ENCODE results near the gene TMEM151B.
A peak's percentile ranks its signal among the peaks of the same experiment; 100 is the strongest.

The TMEM151B gene

GRCh38 chr6:44268095-44268628 is 2.1 kb upstream of the TMEM151B start:
- no peak overlapping the region for H3K9ac ChIP-seq (ENCODE audit: low read depth, low read length)
- peaks cover 35% of the 10 kb centered on the region for H3K4me1 ChIP-seq (ENCODE audit: control insufficient read depth, insufficient read depth, low read length)
- H3K9me3 ChIP-seq (ENCODE audit: control insufficient read depth, insufficient read depth, low read length): no peaks in the 10 kb centered on the region
- peaks cover 22% of the 10 kb centered on the region for H3K27me3 ChIP-seq (ENCODE audit: control insufficient read depth, insufficient read depth, low read length)
- no peak overlapping the region for H3K27ac ChIP-seq (ENCODE audit: low read depth, low read length)
- H3K4me3 ChIP-seq (ENCODE audit: low read depth, low read length): no peak overlapping the region
- H3K36me3 ChIP-seq (ENCODE audit: control insufficient read depth, insufficient read depth, low read length): no peaks in the 10 kb centered on the region

DNA sequence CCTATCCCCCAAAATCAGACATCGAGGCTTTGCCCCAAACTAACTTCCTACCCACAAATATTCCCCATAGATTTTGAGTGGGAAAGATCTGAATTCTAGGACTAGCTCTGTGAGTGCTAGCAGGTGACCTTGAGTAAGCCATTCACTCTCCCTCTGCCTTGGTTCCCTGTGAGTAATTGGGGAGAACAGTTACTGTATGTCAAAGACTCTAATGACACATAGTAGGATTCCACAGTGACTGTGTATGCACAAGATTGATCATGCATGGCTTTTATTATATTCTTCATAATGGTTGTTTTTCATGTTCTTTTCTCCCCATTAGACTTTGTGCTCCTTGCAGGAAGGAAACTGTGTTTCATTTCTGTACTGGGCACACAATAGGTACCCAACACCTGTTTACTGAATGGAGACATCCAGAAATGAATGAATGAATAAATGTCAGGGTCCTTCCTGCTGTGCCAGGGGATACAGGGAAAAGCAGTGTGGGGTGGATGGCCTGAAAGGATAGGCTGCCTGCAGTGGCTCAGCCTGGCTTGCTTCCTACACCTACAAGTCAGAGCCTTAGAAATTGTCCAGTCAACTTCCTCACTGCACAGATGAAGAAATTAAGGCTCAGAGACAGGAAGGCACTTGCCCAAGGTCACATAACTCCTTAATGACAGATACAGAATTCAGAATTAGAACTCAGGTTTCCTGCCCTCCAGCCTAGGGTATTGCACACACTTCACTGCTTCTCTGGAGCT is 901 bp upstream of the TMEM151B start:
- Histone ChIP-seq H3K9ac (ENCODE audit: low read depth, low read length) (no peak overlapping the region), H3K36me3 (ENCODE audit: control insufficient read depth, insufficient read depth, low read length) (no peaks in the 10 kb centered on the region), H3K9me3 (ENCODE audit: control insufficient read depth, insufficient read depth, low read length) (no peaks in the 10 kb centered on the region), H3K4me3 (ENCODE audit: low read depth, low read length) (no peak overlapping the region), H3K4me1 (ENCODE audit: control insufficient read depth, insufficient read depth, low read length) (peaks cover 23% of the 10 kb centered on the region), H3K27me3 (ENCODE audit: control insufficient read depth, insufficient read depth, low read length) (peaks cover 27% of the 10 kb centered on the region), H3K27ac (ENCODE audit: low read depth, low read length) (no peak overlapping the region)

- Histone ChIP-seq H3K27ac (ENCODE audit: low read depth, low read length) (no peak overlapping the region), H3K27me3 (ENCODE audit: control insufficient read depth, insufficient read depth, low read length) (peaks cover 36% of the 10 kb centered on the region), H3K9me3 (ENCODE audit: control insufficient read depth, insufficient read depth, low read length) (no peaks in the 10 kb centered on the region), H3K9ac (ENCODE audit: low read depth, low read length) (no peak overlapping the region), H3K4me3 (ENCODE audit: low read depth, low read length) (peak overlapping the region; percentile 52), H3K4me1 (ENCODE audit: control insufficient read depth, insufficient read depth, low read length) (peaks cover 24% of the 10 kb centered on the region), H3K36me3 (ENCODE audit: control insufficient read depth, insufficient read depth, low read length) (no peaks in the 10 kb centered on the region)
These were observed 516 bp downstream of the TMEM151B start for GRCh38 chr6:44270526-44271405.

GRCh38 chr6:44271406-44271723 is 1.1 kb downstream of the TMEM151B start:
- no peak overlapping the region for H3K27ac ChIP-seq (ENCODE audit: low read depth, low read length)
- H3K9me3 ChIP-seq (ENCODE audit: control insufficient read depth, insufficient read depth, low read length): no peaks in the 10 kb centered on the region
- H3K27me3 ChIP-seq (ENCODE audit: control insufficient read depth, insufficient read depth, low read length): peaks cover 42% of the 10 kb centered on the region
- no peak overlapping the region for H3K9ac ChIP-seq (ENCODE audit: low read depth, low read length)
- H3K4me1 ChIP-seq (ENCODE audit: control insufficient read depth, insufficient read depth, low read length): peaks cover 25% of the 10 kb centered on the region
- H3K36me3 ChIP-seq (ENCODE audit: control insufficient read depth, insufficient read depth, low read length): no peaks in the 10 kb centered on the region
- peak overlapping the region; percentile 52 for H3K4me3 ChIP-seq (ENCODE audit: low read depth, low read length)

DNA sequence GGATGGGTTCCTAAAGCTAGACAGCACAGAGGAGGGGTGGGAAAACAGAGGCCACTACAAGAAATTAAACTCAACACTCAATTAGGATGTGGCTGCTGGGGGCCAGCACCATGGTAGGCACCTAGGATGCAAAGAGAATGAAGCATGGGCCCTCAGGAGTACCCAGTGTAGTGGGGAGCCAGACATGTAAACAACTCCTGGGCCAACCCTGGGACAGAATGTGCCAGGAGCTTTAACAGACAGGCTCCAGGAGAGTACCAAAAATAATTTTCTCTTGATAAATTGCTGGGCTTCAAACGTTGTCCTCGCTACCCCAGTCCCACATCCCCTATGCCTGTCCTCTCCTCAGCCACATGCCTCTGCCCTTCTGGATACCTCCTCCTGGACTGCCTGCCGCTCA is 1.7 kb downstream of the TMEM151B start:
- Histone ChIP-seq H3K4me1 (ENCODE audit: control insufficient read depth, insufficient read depth, low read length) (peaks cover 25% of the 10 kb centered on the region), H3K9ac (ENCODE audit: low read depth, low read length) (no peak overlapping the region), H3K27ac (ENCODE audit: low read depth, low read length) (no peak overlapping the region), H3K9me3 (ENCODE audit: control insufficient read depth, insufficient read depth, low read length) (no peaks in the 10 kb centered on the region), H3K36me3 (ENCODE audit: control insufficient read depth, insufficient read depth, low read length) (no peaks in the 10 kb centered on the region), H3K27me3 (ENCODE audit: control insufficient read depth, insufficient read depth, low read length) (peaks cover 47% of the 10 kb centered on the region), H3K4me3 (ENCODE audit: low read depth, low read length) (no peak overlapping the region)

GRCh38 chr6:44272529-44272928 is 2.3 kb downstream of the TMEM151B start:
- Histone ChIP-seq H3K27ac (ENCODE audit: low read depth, low read length) (no peak overlapping the region), H3K27me3 (ENCODE audit: control insufficient read depth, insufficient read depth, low read length) (peaks cover 53% of the 10 kb centered on the region), H3K9me3 (ENCODE audit: control insufficient read depth, insufficient read depth, low read length) (no peaks in the 10 kb centered on the region), H3K36me3 (ENCODE audit: control insufficient read depth, insufficient read depth, low read length) (no peaks in the 10 kb centered on the region), H3K4me3 (ENCODE audit: low read depth, low read length) (no peak overlapping the region), H3K9ac (ENCODE audit: low read depth, low read length) (no peak overlapping the region), H3K4me1 (ENCODE audit: control insufficient read depth, insufficient read depth, low read length) (peaks cover 25% of the 10 kb centered on the region)

GRCh38 chr6:44272999-44273566 is 2.8 kb downstream of the TMEM151B start:
- peaks cover 59% of the 10 kb centered on the region for H3K27me3 ChIP-seq (ENCODE audit: control insufficient read depth, insufficient read depth, low read length)
- H3K9ac ChIP-seq (ENCODE audit: low read depth, low read length): no peak overlapping the region
- no peak overlapping the region for H3K27ac ChIP-seq (ENCODE audit: low read depth, low read length)
- no peaks in the 10 kb centered on the region for H3K36me3 ChIP-seq (ENCODE audit: control insufficient read depth, insufficient read depth, low read length)
- H3K4me1 ChIP-seq (ENCODE audit: control insufficient read depth, insufficient read depth, low read length): peaks cover 25% of the 10 kb centered on the region
- no peak overlapping the region for H3K4me3 ChIP-seq (ENCODE audit: low read depth, low read length)
- no peaks in the 10 kb centered on the region for H3K9me3 ChIP-seq (ENCODE audit: control insufficient read depth, insufficient read depth, low read length)

DNA sequence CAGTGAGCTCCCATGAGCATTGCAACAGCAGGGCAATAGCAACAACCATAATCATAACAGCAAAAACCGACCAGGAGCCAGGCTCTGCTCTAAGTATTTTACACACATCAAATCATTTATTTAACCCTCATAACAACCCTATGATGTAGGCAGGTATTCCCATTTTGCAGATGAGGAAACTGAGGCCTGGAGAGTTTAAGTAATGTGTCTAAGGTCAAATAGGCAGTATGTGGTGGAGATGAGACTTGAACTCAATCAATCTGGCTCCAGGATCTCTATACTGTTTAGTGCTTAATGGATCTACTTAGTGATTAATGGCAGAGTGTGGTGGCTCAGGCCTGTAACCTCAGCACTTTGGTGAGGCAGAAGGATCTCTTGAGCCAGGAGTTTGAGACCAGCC is 3.4 kb downstream of the TMEM151B start:
- Histone ChIP-seq H3K9ac (ENCODE audit: low read depth, low read length) (no peak overlapping the region), H3K9me3 (ENCODE audit: control insufficient read depth, insufficient read depth, low read length) (no peaks in the 10 kb centered on the region), H3K27me3 (ENCODE audit: control insufficient read depth, insufficient read depth, low read length) (peaks cover 61% of the 10 kb centered on the region), H3K27ac (ENCODE audit: low read depth, low read length) (no peak overlapping the region), H3K36me3 (ENCODE audit: control insufficient read depth, insufficient read depth, low read length) (no peaks in the 10 kb centered on the region), H3K4me3 (ENCODE audit: low read depth, low read length) (no peak overlapping the region), H3K4me1 (ENCODE audit: control insufficient read depth, insufficient read depth, low read length) (peaks cover 19% of the 10 kb centered on the region)

DNA sequence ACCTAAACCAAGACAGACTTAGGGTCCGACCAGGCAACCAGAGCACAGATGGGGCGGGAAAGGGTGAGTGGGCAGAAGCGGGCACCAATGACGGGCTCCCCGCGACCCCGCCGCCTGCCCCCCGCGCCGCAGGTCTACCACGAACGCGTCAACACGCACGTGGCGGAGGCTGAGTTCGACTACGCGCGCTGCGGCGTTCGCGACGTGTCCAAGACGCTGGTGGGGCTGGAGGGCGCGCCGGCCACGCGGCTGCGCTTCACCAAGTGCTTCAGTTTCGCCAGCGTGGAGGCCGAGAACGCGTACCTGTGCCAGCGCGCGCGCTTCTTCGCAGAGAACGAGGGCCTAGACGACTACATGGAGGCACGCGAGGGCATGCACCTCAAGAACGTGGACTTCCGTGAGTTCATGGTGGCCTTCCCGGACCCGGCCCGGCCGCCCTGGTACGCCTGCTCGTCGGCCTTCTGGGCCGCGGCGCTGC is 5.1 kb downstream of the TMEM151B start:
- Histone ChIP-seq H3K9ac (ENCODE audit: low read depth, low read length) (no peak overlapping the region), H3K27me3 (ENCODE audit: control insufficient read depth, insufficient read depth, low read length) (peaks cover 46% of the 10 kb centered on the region), H3K4me1 (ENCODE audit: control insufficient read depth, insufficient read depth, low read length) (peaks cover 14% of the 10 kb centered on the region), H3K4me3 (ENCODE audit: low read depth, low read length) (no peak overlapping the region; the same call in 1 of the 2 replicates), H3K9me3 (ENCODE audit: control insufficient read depth, insufficient read depth, low read length) (no peaks in the 10 kb centered on the region), H3K27ac (ENCODE audit: low read depth, low read length) (no peak overlapping the region), H3K36me3 (ENCODE audit: control insufficient read depth, insufficient read depth, low read length) (no peaks in the 10 kb centered on the region)

DNA sequence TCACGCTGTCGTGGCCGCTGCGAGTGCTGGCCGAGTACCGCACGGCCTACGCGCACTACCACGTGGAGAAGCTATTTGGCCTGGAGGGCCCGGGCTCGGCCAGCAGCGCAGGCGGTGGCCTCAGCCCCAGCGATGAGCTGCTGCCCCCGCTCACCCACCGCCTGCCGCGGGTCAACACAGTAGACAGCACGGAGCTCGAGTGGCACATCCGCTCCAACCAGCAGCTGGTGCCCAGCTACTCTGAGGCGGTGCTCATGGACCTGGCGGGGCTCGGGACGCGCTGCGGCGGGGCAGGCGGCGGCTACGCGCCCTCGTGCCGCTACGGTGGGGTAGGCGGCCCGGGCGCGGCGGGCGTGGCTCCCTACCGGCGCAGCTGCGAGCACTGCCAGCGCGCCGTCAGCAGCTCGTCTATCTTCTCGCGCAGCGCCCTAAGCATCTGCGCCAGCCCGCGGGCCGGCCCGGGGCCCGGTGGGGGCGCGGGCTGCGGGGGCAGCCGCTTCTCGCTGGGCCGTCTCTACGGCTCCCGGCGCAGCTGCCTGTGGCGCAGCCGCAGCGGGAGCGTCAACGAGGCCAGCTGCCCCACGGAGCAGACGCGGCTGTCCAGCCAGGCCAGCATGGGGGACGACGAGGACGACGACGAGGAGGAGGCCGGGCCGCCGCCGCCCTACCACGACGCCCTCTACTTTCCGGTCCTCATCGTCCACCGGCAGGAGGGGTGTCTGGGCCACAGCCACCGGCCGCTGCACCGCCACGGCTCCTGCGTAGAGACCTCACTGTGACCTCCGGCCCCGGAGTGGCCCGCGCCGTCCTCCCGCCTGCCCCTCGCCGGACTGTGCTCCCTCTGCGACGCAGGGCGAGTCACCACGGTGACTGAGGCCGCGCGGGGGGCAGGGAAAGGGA is 5.7 kb downstream of the TMEM151B start:
- H3K36me3 ChIP-seq (ENCODE audit: control insufficient read depth, insufficient read depth, low read length): no peaks in the 10 kb centered on the region
- peak overlapping the region; percentile 34; the same call in 1 of the 2 replicates for H3K4me3 ChIP-seq (ENCODE audit: low read depth, low read length)
- peaks cover 46% of the 10 kb centered on the region for H3K27me3 ChIP-seq (ENCODE audit: control insufficient read depth, insufficient read depth, low read length)
- no peak overlapping the region for H3K27ac ChIP-seq (ENCODE audit: low read depth, low read length)
- no peaks in the 10 kb centered on the region for H3K9me3 ChIP-seq (ENCODE audit: control insufficient read depth, insufficient read depth, low read length)
- H3K9ac ChIP-seq (ENCODE audit: low read depth, low read length): no peak overlapping the region
- peaks cover 14% of the 10 kb centered on the region for H3K4me1 ChIP-seq (ENCODE audit: control insufficient read depth, insufficient read depth, low read length)

All from HUES48 (cell line).